Suppressor macrophage treated with lipopolysaccharide for 4 hours (primary cell): ENCODE data around the gene LYL1.

Experiments
- DNase-seq: peaks from one replicate; pipeline ENCODE4 v3.0.0-alpha.2; 2020

Gene LYL1

GRCh38 chr19:13104360-13104847, 1.7 kb upstream of the LYL1 start:
- peak; percentile 56 for DNase-seq

- no peak for DNase-seq
Measured at GRCh38 chr19:13103581-13104359, 1.1 kb upstream of the LYL1 start.

- DNase-seq = no peak
Measured at GRCh38 chr19:13102416-13102665, 317 bp downstream of the LYL1 start.

GRCh38 chr19:13101590-13102415, 855 bp downstream of the LYL1 start:
- no peak for DNase-seq

GRCh38 chr19:13100841-13101589, 1.6 kb downstream of the LYL1 start:
- DNase-seq = no peak

GRCh38 chr19:13100031-13100588, 2.5 kb downstream of the LYL1 start:
- peak; percentile 77 for DNase-seq

GRCh38 chr19:13099073-13099999, 3.3 kb downstream of the LYL1 start:
- DNase-seq = peak; percentile 86

GRCh38 chr19:13098277-13099072, 4.2 kb downstream of the LYL1 start:
- DNase-seq = peak; percentile 72

GRCh38 chr19:13097463-13098258, 5.0 kb downstream of the LYL1 start:
- DNase-seq = no peak

- peak; percentile 67 for DNase-seq
Measured at GRCh38 chr19:13097033-13097462, 5.6 kb downstream of the LYL1 start.

- DNase-seq = no peak
Measured at GRCh38 chr19:13095934-13096927, 6.4 kb downstream of the LYL1 start.

- no peak for DNase-seq
Measured at GRCh38 chr19:13095393-13095784, 7.3 kb downstream of the LYL1 start.

GRCh38 chr19:13094771-13095392, 7.8 kb downstream of the LYL1 start:
- DNase-seq = no peak

- no peak for DNase-seq
Measured at GRCh38 chr19:13094106-13094504, 8.6 kb downstream of the LYL1 start.

GRCh38 chr19:13093407-13094105, 9.1 kb downstream of the LYL1 start:
- DNase-seq = peak; percentile 88

- DNase-seq = no peak
Measured at GRCh38 chr19:13092606-13093235, 9.9 kb downstream of the LYL1 start.

- DNase-seq = no peak
Measured at GRCh38 chr19:13092158-13092543, 10.5 kb downstream of the LYL1 start.
